Vagina (tissue), 2 donors: Measurements from ENCODE around the gene CTNNA3.

Experiments
- CTCF ChIP-seq, 3 experiments: fragments of 450-650 bp in 2 of 3; fragments of 200-600 bp in 1 of 3; sonication (generic) in 1 of 3; IDR thresholded peaks; one replicate each; pipeline ENCODE4 v1.5.1; 2017 to 2019; ENCODE audit warnings: antibody characterized with exemption in 3 of 3, mild to moderate bottlenecking in 2 of 3, moderate library complexity in 2 of 3
- POLR2A ChIP-seq, 2 donors: fragments of 450-650 bp; IDR thresholded peaks; one replicate each; pipeline ENCODE4 v1.6.1; 2017; ENCODE audit warnings: antibody characterized with exemption in 2 of 2, mild to moderate bottlenecking in 2 of 2, moderate library complexity in 2 of 2

- TF ChIP-seq CTCF (IDR thresholded peaks at IDR 0.05), result no peak
- TF ChIP-seq POLR2A (IDR thresholded peaks at IDR 0.05), result no peak
Observed at GRCh38 chr10:67141300-67141699, 554.7 kb downstream of the CTNNA3 start.
